NB4 (cell line): ENCODE data around the gene CDK2.

Source experiments
- DNase-seq: peaks from one replicate; pipeline ENCODE4 v3.0.0; 2010; ENCODE audit warnings: low read depth
- H3K4me3 ChIP-seq: one replicate; pipeline ENCODE4 v1.5.1; 2011; ENCODE audit warnings: mild to moderate bottlenecking, low read depth, low read length, moderate library complexity
- MAX ChIP-seq: IDR thresholded peaks from 2 replicates; pipeline ENCODE4 v1.6.1; 2011; ENCODE audit warnings: low read depth, low read length
- MYC ChIP-seq: IDR thresholded peaks from 2 replicates; pipeline ENCODE4 v1.6.1; 2011; ENCODE audit warnings: low read depth, low read length
- POLR2A ChIP-seq: IDR thresholded peaks from 2 replicates; pipeline ENCODE4 v1.6.1; 2011; ENCODE audit warnings: mild to moderate bottlenecking; ENCODE audit not compliant: insufficient read length; ENCODE audit errors: extremely low read depth
- TF ChIP-seq, protein P1 (sequence below): IDR thresholded peaks from one replicate; pipeline ENCODE4 v1.5.1; 2012; ENCODE audit warnings: low read depth, low read length

The CDK2 gene

DNA sequence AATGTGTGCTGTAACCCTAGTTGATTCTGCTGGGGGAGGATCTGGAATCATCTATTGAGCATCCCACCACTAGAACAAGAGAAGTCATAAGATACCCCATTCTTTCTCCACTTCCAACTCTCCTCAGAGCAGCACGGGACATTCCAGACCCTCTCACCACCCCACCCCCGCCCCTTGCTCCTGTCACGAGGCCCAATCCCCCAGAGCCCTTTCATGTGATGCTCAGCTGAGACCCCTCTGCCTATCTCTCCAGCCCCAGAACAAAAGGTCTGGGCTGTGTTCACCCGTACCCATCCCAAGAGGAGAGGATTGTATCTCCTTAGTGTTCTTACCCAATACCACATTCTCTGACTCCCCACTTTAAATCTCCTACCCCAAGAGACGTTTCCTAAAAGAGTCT, 1.4 kb upstream of the CDK2 start:
- TF ChIP-seq, protein P1, sequence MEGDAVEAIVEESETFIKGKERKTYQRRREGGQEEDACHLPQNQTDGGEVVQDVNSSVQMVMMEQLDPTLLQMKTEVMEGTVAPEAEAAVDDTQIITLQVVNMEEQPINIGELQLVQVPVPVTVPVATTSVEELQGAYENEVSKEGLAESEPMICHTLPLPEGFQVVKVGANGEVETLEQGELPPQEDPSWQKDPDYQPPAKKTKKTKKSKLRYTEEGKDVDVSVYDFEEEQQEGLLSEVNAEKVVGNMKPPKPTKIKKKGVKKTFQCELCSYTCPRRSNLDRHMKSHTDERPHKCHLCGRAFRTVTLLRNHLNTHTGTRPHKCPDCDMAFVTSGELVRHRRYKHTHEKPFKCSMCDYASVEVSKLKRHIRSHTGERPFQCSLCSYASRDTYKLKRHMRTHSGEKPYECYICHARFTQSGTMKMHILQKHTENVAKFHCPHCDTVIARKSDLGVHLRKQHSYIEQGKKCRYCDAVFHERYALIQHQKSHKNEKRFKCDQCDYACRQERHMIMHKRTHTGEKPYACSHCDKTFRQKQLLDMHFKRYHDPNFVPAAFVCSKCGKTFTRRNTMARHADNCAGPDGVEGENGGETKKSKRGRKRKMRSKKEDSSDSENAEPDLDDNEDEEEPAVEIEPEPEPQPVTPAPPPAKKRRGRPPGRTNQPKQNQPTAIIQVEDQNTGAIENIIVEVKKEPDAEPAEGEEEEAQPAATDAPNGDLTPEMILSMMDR, result no peak
- no peak for TF ChIP-seq MAX
- no peak for TF ChIP-seq POLR2A
- TF ChIP-seq MYC, result no peak
- DNase-seq, result no peak
- no peak overlapping the region for H3K4me3 ChIP-seq

- no peak for TF ChIP-seq MYC
- no peak for TF ChIP-seq MAX
- no peak for TF ChIP-seq POLR2A
- TF ChIP-seq, protein P1, result no peak
- H3K4me3 ChIP-seq, result peak within 1 kb of the TSS; percentile 84
- DNase-seq, result peak; percentile 36
These were observed 656 bp upstream of the CDK2 start, which contains the start of gene PMEL for GRCh38 chr12:55965941-55966407. Gene PMEL (minus strand): TSS chr12:55966042. CDS start chr12:55966011, 31 bp downstream.

DNA sequence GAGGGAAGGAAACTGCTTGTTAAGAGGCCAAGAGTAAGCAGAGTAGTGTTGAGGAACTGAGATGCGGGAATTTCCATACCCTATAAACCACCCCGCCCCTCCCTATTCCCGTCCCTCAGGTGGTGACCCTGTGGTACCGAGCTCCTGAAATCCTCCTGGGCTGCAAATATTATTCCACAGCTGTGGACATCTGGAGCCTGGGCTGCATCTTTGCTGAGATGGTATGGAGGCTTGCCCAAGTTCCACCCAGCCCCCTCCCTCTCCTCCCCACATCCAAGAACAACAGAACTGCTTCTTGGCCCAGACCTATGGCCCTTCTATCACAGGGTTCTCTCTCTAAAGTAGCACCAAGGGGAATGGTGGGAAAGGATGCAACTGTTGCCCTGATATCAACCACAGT, 2.7 kb downstream of the CDK2 start:
- no peak for TF ChIP-seq POLR2A
- TF ChIP-seq, protein P1, result no peak
- no peak for TF ChIP-seq MYC
- DNase-seq, result no peak
- H3K4me3 ChIP-seq, result no peak overlapping the region

DNA sequence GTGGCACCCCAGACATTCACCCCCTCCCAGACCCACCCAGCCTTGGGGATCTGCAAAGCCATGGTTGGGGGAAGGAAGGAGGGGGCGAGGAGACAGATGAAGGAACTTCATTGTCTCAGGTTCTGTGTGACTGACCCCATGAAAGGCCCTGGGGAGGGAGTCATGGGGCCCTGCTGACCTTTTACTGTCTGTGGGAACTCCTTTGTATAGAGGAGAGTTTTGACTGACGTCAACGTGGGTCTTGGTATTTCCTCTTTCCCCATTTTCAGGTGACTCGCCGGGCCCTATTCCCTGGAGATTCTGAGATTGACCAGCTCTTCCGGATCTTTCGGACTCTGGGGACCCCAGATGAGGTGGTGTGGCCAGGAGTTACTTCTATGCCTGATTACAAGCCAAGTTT, 4.1 kb downstream of the CDK2 start:
- peak; percentile 27 for DNase-seq
- no peak overlapping the region for H3K4me3 ChIP-seq
- TF ChIP-seq MAX (no peak), MYC (no peak), POLR2A (no peak)
- TF ChIP-seq, protein P1, result no peak

- H3K4me3 ChIP-seq, result peak overlapping the region; percentile 73
- TF ChIP-seq MAX (no peak), POLR2A (no peak), MYC (no peak)
- TF ChIP-seq, protein P1, result no peak
- no peak for DNase-seq
These were observed 5.4 kb downstream of the CDK2 start for GRCh38 chr12:55972042-55972441.

GRCh38 chr12:55972456-55972855, 5.8 kb downstream of the CDK2 start:
- peak overlapping the region; percentile 73 for H3K4me3 ChIP-seq
- DNase-seq, result no peak
- no peak for TF ChIP-seq POLR2A
- TF ChIP-seq, protein P1, result no peak
- no peak for TF ChIP-seq MYC
